Upper lobe of left lung (tissue), 4 donors: Measurements from ENCODE around the gene CARHSP1.

Experiments used
- CTCF ChIP-seq, 6 experiments: fragments of 450-650 bp in 4 of 6; fragments of 200-600 bp in 2 of 6; sonication (generic) in 2 of 6; IDR thresholded peaks; one replicate each; pipeline ENCODE4 v1.5.1; 2016 to 2019; ENCODE audit warnings: antibody characterized with exemption in 6 of 6
- EP300 ChIP-seq, 4 donors: sonication (generic); formaldehyde crosslinking; IDR thresholded peaks; one replicate each; pipeline ENCODE4 v1.5.1; 2017; ENCODE audit warnings: antibody characterized with exemption in 4 of 4, control low read depth in 2 of 4
- POLR2AphosphoS5 ChIP-seq, 2 donors: sonication (generic); formaldehyde crosslinking; IDR thresholded peaks; one replicate each; pipeline ENCODE4 v1.5.1; 2017; ENCODE audit warnings: antibody characterized with exemption in 2 of 2

GRCh38 chr16:8818504-8819270 is 50.1 kb downstream of the CARHSP1 start:
- TF ChIP-seq POLR2AphosphoS5 (IDR thresholded peaks at IDR 0.05) (no peak), CTCF (IDR thresholded peaks at IDR 0.05) (no peak), EP300 (IDR thresholded peaks at IDR 0.05) (no peak)
